Cardiac septum (tissue), 1 donor: ENCODE data around the gene PCMT1. TPM values are rescaled to one million over a fixed set of nuclear protein-coding genes. Genes with fewer than 3 reads are reported as not detected.
"Not testable (repeated sequence)": the region's sequence is repeated elsewhere in the genome, so short reads cannot be mapped to it uniquely, and the experiment has no call there.

Source experiments
- DNase-seq: peaks from one replicate; pipeline ENCODE4 v3.0.0-alpha.2; 2020; ENCODE audit warnings: low spot score
- intact Hi-C: fragments of 100-400 bp; cut with DNase I; formaldehyde crosslinking; loops from one replicate; pipeline ENCODE4 v1.14.0; 2022
- total RNA-seq: library from RNA; stranded (reverse); fragmentation: NEBNext Ultra II Directional; extraction: Animal tissue kit (Norgen Biotek cat#: 25700); gene quantifications from one replicate; pipeline ENCODE4 v1.2.1, GENCODE V29; 2021
- donor health status: DM: no; HTN: no; CAD: no.

Gene PCMT1
- total RNA-seq, 1 donor from 2014 or later = 130 TPM

DNA sequence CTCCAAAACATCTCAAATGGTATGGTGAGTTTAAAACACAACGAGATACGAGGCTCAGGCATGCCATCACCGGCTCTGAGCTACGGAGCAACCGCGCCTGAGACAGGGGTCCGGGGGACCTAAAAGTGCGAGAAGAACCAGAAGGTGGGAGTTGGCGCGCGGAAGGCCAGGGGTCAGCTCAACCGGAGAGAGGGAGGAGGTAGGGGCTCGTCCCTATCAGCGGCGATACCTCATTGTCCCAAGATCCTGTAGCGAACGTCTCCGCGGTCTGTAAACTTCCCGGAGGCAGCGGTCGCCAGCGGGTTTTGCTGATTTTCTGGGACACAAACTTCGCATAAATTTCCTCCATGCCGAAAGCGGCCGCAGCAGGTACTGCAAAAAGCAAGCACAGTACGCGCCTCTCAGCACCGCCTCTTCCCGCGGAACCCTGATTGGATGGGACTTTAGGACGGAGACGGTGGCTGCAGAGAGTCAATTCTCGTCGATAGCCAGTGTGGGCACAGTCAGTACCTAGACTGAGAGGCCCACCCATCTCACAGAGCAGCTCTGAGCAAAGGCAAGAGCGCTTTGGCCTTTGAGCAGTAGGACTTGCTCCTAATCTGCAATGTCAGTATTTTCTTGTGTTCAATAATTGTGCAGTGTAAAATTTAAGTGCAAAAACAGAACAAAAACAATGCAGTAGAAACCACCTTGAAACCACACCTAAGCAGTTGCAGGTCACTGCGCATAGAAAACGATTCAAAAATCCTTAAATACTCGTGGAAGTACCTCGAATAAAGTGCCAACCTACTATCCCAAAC is 3.2 kb upstream of the PCMT1 start, which contains the start of gene NUP43:
Gene NUP43, minus strand, starts transcription at position 383 of the 800 bp plus-strand sequence. Its CDS starts 34 bp downstream, at position 349.
- peak; percentile 96 for DNase-seq
- intact Hi-C loops = no loop called here

DNA sequence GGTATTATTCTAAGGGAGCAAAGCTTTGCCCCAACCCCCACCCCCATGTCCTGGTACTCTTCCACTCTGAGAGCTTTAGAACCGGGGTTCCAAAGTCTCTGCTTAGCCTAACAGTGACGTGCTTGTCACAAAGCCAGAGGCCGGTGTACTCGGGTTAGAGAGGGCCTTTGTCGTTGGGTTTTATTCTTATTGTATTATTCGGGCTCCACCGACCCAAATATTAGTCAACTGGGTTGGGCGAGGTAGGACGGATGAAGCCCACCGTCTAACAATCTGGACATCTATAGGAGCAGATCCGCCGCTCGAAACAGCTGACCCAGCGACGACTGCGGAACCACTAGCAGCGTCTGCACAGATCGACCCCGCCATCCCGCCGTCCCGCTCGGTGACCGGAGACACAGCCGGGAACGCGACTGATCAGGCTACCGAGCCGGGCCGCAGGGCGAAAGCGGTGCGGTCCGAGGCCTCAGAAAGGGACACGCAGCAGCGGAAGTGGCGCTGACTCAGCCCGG is 403 bp upstream of the PCMT1 start:
- intact Hi-C loops, DNase-seq: not testable (repeated sequence)

DNA sequence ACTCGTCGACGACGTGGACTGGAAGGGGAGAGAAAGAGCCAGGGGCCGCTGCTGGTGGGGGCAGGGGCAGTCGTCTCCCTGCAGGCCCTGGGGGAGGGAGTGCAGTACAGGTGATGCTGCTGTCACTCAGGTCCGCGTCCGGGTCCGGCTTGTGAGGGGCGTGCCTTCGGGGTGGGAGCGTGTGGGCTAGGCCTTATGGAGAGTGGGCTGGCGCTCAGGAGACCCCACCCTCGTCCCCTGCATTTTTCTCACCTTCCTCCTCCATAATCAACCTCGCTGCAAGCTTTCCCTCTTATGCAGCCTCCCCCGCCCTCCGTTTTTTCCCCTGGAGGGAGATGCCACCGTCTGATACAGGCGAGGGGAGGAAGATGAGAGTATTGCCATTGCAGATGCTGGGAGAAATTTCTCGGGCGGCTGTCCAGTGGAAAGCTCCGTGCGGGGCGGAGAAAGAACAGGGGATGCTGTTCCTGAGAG is 632 bp downstream of the PCMT1 start:
- DNase-seq = no peak
- intact Hi-C loops = no loop called here

DNA sequence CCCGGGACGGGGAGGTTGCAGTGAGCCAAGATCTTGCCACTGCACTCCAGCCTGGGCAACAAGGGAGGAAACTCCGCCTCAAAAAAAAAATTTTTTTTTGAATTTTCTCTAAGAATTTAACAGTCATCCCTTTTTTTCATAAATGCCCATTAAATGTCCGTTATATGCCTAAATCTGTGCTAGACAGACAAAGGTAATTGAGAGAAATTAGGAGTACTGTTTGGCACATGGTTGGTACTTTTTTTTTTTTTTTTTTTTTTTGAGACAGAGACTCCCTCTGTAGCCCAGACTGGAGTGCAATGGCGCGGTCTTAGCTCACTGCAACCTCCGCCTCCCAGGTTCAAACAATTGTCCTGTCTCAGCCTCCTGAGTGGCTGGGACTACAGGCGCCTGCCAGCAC is 1.7 kb downstream of the PCMT1 start:
- intact Hi-C loops = no loop called here
- DNase-seq = no peak

DNA sequence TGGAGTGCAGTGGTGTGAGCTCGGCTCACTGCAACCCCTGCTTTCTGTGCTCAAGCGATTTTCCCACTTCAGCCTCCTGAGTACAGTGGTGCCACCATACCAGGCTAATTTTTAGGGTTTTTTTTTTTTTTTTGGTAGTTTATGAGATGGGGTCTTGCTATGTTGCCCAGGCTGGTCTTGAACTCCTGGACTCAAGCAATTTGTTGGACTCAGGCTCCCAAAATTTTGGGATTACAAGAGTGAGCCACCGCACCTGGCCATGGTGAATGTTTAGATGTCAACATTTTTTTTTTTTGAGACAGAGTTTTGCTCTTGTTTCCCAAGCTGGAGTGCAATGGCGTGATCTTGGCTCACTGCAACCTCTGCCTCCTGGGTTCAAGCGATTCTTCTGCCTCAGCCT is 2.4 kb downstream of the PCMT1 start:
- DNase-seq, intact Hi-C loops: not testable (repeated sequence)

DNA sequence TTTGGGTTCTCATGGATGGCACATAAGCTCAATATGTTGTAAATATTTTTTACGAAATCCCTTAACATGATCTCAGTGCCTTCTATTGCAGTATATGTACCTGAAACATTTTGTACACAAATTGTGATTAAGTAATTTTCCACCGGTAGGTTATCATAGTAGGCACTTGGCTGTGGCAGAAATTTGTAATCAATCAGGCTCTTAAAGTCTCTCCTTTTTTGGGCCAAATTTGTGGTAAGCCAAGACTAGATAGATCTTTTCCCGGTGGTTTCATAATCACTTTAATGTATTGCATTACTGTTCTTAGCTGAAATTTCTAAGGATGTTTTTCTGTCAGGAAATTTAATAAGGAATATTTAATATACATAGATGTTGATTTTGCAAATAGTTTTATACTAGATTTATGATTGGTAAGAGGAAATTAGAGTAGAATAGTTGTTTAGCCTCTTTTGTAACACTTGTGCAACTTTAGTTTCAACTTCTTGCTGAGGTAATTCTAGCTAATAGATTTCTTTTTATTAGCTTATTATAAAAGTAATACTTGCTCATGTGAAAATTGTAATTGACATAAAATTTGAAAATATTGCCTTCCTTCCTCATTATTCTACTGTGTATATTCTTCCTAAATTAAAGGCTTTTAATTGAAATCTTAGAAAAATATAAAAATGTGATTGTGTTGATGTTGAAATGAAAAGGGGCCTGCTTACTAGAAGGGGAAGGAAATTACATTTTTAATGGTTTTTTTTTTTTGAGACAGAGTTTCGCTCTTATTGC is 3.2 kb downstream of the PCMT1 start:
- DNase-seq = no peak

DNA sequence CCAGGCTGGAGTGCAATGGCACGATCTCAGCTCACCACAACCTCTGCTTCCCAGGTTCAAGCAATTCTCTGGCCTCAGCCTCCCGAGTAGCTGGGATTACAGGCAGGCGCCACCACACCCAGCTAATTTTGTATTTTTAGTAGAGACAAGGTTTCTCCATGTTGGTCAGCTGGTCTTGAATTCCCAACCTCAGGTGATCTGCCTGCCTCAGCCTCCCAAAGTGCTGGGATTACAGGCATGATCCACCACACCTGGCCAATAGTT is 3.8 kb downstream of the PCMT1 start:
- intact Hi-C loops, DNase-seq: not testable (repeated sequence)

More for the DNA sequence above, 3.2 kb downstream of the PCMT1 start:
- intact Hi-C loops = no loop called here

DNA sequence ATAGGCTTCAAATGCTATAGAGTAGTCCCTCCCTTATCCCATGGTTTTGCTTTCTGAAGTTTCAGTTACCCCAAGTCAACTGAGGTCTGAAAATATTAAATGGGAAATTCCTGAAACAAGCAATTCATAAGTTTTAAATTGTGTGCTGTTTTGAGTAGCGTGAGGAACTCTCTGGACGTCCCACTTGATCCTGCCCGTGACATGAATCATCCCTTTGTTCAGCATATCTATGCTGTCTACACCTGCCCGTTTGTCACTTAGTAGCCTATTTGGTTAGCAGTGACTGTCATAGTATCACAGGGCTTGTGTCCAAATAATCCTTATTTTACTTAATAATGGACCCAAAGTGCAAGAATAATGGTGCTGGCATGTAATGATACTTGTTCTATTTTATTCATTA is 5.0 kb downstream of the PCMT1 start:
- intact Hi-C loops = no loop called here
- DNase-seq = no peak

DNA sequence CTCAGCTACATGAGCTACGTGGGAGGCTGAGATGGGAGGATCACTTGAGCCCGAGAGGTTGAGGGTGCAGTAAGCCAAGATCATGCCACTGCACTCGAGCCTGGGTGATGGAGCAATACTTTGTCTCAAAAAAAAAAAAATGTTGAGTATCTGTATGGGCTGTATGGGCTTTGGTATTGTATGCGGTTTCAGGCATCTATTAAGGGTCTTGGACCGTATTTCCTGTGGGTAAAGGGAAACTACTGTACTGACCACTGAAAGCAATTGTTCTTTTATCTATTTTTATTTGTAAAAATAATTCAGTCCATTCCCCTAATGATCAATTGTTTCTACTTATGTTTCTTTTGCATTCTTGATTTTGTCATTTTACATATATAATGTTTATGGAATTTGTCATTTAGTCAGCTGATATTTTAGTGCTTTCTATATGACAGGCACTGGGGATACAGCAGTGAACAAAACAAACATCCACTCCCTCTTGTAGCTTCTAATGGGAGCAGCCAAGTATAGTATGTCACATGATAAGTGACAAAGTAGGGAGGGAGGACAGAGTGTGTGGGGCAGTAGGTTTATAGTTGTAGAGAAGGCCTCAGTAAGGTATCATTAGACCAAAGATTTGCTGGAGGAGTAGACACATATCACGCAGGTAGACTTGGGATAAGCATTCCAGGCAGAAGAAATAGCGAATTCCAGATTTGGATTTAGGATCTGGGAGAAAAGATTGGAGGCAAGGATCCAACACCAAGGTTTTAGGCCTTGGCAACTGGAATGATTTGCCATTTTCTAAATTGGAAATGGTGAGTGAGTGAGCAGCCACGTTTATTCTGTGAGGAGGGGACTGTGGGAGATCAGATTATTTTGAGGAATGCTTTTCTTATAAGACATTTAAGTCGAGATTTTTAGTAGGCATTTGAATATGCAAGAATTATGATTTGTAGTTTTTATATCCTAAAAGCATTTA is 6.0 kb downstream of the PCMT1 start:
- intact Hi-C loops = no loop called here
- no peak for DNase-seq

DNA sequence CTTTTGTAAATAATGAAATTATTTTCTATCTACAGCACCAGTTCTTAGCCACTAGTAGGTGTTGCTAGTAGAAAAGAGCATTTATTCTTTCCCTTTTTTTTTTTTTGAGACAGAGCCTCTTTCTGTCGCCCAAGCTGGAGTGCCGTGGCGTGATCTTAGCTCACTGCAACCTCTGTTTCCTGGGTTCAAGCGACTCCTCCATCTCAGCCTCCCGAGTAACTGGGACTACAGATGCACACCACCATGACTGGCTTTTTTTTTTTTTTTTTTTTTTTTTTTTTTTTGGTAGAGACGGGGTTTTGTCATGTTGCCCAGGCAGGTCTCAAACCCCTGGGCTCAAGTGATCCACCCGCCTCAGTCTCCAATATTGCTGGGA is 6.7 kb downstream of the PCMT1 start:
- no peak for DNase-seq
- intact Hi-C loops = no loop called here

DNA sequence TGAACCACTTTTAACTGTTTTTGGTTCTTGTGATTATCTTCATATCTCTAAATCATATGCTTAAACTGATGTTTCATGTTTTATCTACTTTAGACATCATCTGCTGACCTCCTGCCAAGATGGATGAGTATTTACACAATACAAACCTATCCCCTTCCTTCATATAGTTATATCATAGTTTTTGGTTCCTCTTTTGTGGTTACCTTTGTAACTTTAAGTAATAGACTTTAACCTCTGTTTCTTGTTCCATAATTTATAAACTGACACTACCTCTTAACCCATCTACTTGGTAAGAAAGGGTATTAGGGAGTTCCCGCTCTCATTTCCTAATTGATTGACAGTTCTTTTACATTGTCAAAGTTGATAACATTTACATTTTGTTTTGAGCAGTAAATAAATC is 11.9 kb downstream of the PCMT1 start:
- intact Hi-C loops = no loop called here
- DNase-seq = no peak

DNA sequence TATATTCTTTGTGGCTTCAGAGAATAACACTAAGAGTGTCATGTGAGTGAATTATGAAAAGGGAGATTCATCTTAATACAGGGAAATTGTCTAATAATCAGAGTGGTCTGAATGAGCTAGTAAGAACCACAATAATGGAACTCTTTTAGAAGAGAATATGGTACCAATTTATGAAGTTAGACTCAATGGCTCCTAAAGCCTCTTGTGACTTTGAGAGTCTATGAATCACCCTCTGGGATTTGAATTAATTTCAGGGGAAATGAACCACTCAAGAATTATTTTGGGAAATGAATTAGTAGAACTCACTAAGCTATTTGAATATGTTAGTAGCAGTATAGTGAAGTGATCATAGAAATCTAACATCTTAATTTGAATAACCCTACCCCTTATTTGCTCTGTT is 14.3 kb downstream of the PCMT1 start:
- intact Hi-C loops = no loop called here
- no peak for DNase-seq

DNA sequence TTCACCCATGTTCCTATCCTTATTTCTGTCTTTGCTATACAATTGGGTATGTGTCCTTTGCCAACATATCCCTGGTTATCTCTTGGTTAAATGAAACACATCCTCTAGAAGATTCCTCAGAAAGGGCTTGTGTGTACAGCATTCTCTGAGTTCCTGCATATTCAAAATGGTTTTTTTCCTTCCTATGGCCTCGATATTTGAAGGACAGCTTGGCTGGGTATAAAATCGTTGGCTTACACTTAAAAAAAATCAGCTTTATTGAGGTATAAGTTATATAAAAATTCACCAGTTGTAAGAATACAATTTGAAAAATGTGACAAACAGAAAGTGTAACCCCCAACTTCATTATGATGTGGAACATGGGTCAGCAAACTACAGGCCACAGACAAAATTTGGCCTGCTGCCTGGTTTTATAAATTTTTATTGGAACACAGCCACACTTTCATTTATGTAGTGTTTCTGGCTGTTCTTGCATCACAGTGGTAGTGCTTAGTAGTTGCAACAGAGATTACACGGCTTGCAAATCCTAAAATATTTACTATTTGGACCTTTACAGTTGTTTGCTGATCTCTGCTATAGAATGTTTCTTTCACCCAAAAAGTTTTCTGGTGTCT is 16.7 kb downstream of the PCMT1 start:
- intact Hi-C loops = no loop called here

DNA sequence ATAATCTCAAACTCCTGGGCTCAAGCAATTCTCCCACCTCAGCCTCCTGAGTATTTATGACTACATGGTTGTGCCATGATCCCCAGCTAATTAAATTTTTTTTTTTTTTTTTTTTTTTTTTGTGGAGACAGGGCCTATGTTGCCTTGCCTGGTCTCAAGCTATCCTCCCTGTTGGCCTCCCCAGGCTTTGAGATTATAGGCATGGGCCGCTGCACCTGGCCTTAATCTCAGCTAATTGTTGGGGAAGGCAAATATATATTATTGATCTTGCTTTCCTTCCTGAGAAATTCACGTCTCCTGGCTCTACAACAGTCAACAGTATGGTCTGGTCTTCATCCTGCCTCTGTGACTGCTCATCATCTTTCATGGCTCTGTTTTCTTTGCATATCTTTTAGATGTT is 20.1 kb downstream of the PCMT1 start:
- no peak for DNase-seq
- intact Hi-C loops = no loop called here

More for the DNA sequence above, 16.7 kb downstream of the PCMT1 start:
- no peak for DNase-seq

DNA sequence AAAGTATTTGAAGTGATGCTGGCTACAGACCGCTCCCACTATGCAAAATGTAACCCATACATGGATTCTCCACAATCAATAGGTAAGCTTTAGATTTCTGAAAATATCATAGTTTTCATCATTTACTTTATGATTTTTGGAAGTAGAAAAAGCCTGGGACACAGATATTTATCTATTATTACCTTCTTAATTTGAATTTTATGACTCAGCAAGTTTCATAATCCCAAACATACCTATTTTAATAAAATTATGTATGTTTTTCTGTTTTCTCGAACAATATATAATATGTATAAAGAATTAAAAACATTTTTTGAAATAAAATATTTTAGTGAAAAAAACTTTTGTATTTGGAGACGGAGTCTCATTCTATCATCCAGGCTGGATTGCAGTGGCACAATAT is 21.6 kb downstream of the PCMT1 start:
- intact Hi-C loops = no loop called here
- DNase-seq = no peak

DNA sequence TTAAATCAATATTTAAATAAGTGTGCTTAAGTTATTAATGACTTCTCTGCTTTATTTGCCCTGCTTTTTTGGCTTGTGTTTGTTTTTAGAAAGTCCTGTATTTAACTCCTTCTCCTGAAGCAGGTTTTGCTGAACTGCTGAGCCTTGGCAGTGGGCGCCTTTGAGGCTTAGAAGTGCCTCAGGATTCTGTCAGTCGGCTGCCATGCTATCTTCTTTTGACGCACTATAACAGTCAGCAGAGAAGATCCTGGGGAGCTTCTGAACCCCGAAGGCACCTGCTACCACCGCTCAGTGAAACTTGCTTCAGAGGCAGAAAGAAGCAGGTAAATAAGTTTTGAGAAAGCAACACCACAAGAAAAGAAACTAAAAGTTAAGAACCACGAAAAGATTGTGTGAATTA is 22.4 kb downstream of the PCMT1 start:
- intact Hi-C loops = no loop called here
- DNase-seq = no peak

DNA sequence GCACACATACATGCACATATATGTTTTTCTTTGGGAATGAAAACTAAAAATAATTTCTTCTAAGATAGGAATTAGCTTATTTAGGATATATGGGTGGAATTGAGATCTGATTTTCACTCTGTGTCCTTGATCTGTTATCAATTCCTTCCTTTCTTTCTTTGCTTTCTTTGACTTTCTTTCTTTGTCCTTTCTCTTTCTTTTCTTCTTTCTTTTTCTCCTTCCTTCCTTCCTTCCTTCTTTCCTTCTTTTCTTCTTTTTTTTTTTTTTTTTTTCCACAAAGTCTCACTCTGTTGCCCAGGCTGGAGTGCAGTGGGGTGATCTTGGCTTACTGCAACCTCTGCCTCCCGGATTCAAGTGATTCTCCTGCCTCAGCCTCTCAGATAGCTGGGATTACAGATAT is 28.1 kb downstream of the PCMT1 start:
- intact Hi-C loops = no loop called here
- no peak for DNase-seq

DNA sequence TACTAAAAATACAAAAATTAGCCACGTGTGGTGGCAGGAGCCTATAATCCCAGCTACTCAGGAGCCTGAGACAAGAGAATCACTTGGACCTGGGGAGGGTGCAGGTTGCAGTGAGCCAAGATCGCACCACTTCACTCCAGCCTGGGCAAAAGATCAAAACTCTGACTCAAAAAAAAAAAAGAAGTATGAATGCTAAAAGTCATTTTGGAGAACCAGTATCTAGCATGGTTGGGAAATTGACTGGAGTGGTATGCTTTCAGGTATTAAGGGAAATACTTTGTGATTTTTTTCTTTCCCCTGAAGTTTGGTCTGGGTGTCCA is 30.1 kb downstream of the PCMT1 start:
- intact Hi-C loops = no loop called here
- no peak for DNase-seq

DNA sequence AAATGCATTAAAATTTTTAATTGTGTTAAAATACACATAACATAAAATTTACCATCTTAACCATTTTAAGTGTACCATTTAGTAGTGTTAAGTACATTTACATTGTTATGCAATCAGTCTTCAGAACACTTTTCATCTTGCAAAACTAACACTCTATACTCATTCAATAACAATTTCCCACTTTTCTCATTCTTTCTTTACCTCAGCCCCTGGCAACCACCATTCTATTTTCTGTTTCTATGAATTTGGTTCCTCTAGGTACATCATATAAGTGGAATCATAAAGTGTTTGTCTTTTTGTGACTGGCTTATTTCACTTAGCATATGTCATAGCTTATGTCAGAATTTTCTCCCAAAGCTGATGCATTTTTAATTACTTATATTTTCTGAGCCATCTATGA is 32.2 kb downstream of the PCMT1 start:
- intact Hi-C loops = no loop called here
- no peak for DNase-seq

DNA sequence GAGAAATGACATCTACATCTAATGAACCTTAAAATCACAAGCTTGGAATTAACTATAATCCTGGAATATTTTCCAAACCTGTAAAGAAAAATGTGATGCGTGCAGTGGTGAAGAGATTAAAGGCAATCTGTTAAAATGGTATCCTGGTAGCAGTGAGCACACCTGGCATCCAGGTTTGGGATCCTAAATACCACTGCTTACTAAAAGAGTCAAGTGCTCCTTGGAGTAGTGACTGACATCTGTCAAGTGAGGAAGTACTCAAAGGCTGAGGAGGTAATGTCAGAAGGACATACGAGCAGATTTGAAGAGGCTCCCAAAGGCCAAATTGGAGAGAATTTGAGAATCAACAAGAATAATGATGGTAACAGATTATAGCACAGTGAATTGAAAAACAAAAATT is 32.8 kb downstream of the PCMT1 start:
- no peak for DNase-seq
- intact Hi-C loops = no loop called here
